HepG2 (cell line): ENCODE results near the gene GIPC1. TPM values are rescaled to one million over a fixed set of nuclear protein-coding genes. Genes with fewer than 3 reads are reported as not detected.

Experiments used
- BRD4 ChIP-seq: sonication (generic); formaldehyde crosslinking; IDR thresholded peaks from 2 replicates; pipeline ENCODE4 v1.4.0; 2020; ENCODE audit warnings: missing genetic modification reagents
- EHMT2 ChIP-seq: fragments of 200-600 bp; sonication (generic); IDR thresholded peaks from 2 replicates; pipeline ENCODE4 v1.7.0; 2017; ENCODE audit warnings: antibody characterized with exemption, low read depth, low read length, borderline replicate concordance
- HDAC6 ChIP-seq: fragments of 200-600 bp; sonication (generic); IDR thresholded peaks from 2 replicates; pipeline ENCODE4 v1.7.0; 2017; ENCODE audit warnings: mild to moderate bottlenecking, antibody characterized with exemption, low read length, low read depth
- SMAD9 ChIP-seq: sonication (generic); formaldehyde crosslinking; IDR thresholded peaks from 2 replicates; pipeline ENCODE4 v1.5.1; 2020; ENCODE audit warnings: mild to moderate bottlenecking, missing genetic modification reagents
- ZBTB38 ChIP-seq: sonication (generic); formaldehyde crosslinking; IDR thresholded peaks from 2 replicates; pipeline ENCODE4 v1.5.1; 2020; ENCODE audit warnings: mild to moderate bottlenecking, missing genetic modification reagents
- ZNF205 ChIP-seq: IDR thresholded peaks from 2 replicates; pipeline ENCODE4 v1.6.1; 2018; ENCODE audit warnings: missing biosample characterization, missing genetic modification reagents
- ZNF292 ChIP-seq: sonication (generic); formaldehyde crosslinking; IDR thresholded peaks from 2 replicates; pipeline ENCODE4 v1.8.1; 2022; ENCODE audit warnings: mild to moderate bottlenecking, low read depth, missing genetic modification reagents, borderline replicate concordance
- polyA plus RNA-seq, 8 experiments: library from polyadenylated mRNA; depleted of rRNA in 3 of 8; stranded (reverse) in 7 of 8; unstranded in 1 of 8; fragments of >200 nt; fragmentation: Illumina TruSeq in 4 of 8; extraction: Trizol in 4 of 8; gene quantifications; 2 replicates each; pipeline versions ENCODE4 v1.2.1 to v1.2.3, GENCODE V29; 2011 to 2016; ENCODE audit warnings: low read depth in 4 of 8, missing spikeins in 1 of 8, mixed read lengths in 1 of 8; ENCODE audit not compliant: insufficient read depth in 1 of 8
- total RNA-seq, 5 experiments: library from RNA; depleted of rRNA; stranded (reverse); fragments of >200 nt; fragmentation: Illumina TruSeq; extraction: Trizol; gene quantifications; 2 replicates each; pipeline ENCODE4 v1.2.3, GENCODE V29; 2016; ENCODE audit warnings: low read depth in 1 of 5
- TF ChIP-seq, protein P1 (sequence below): sonication (generic); formaldehyde crosslinking; IDR thresholded peaks from 2 replicates; pipeline ENCODE4 v1.5.1; 2020; ENCODE audit warnings: mild to moderate bottlenecking, moderate library complexity, missing genetic modification reagents
- TF ChIP-seq, protein P2 (sequence below): sonication (generic); formaldehyde crosslinking; IDR thresholded peaks from 2 replicates; pipeline ENCODE4 v1.4.0; 2020; ENCODE audit warnings: missing genetic modification reagents, borderline replicate concordance
- TF ChIP-seq, protein P3 (sequence below): sonication (generic); formaldehyde crosslinking; IDR thresholded peaks from 2 replicates; pipeline ENCODE4 v1.8.1; 2023; ENCODE audit warnings: mild to moderate bottlenecking, missing genetic modification reagents
- TF ChIP-seq, protein P4 (sequence below): sonication (generic); formaldehyde crosslinking; IDR thresholded peaks from 2 replicates; pipeline ENCODE4 v1.5.0; 2020; ENCODE audit warnings: mild to moderate bottlenecking, missing genetic modification reagents, borderline replicate concordance
- TF ChIP-seq, protein P5 (sequence below): sonication (generic); formaldehyde crosslinking; IDR thresholded peaks from 2 replicates; pipeline ENCODE4 v1.8.0; 2022; ENCODE audit warnings: mild to moderate bottlenecking, missing genetic modification reagents

The GIPC1 gene
- total and polyA plus RNA-seq, 2 of the 13 experiments (the other 11 are each of a cell fraction or from before 2014, with no cell fraction given): 27.1 to 48.1 TPM

DNA sequence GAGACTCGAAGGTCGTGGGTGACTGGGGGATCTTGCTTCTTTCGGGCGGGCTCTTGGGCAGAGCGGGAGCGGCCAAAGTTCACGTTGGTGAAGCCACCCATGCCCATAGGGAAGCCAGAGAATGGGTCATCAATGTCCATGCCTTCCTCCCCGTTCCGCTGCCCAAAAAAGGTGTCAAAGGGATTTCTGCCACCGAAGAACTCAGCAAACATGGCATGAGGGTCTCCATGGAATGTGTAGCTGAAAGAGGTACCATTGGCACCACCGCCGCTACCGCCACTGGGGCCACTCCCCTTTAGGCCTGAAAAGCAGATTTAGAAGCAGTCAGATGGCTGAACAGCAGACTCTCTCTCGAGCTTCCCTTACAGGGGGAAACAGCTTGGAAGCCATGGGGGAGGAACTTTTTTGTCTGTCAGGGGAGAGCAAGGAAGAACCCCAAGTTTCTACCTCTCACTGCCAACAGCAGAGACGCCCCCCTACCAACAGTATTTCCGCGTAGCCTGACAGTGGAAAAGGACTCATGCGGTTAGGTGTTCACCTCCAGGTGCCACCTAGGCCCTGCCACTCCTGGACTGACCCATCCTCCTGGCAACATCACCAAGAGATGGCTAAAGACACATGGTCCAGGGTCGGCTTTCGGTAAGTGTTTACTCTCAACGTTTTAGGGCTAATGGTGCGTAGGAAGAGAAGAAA, 21.0 kb upstream of the GIPC1 start (continued):
- no peak for TF ChIP-seq HDAC6
- TF ChIP-seq BRD4 (CRISPR knock-in tag): no peak
- TF ChIP-seq EHMT2: no peak
- TF ChIP-seq, protein P1, sequence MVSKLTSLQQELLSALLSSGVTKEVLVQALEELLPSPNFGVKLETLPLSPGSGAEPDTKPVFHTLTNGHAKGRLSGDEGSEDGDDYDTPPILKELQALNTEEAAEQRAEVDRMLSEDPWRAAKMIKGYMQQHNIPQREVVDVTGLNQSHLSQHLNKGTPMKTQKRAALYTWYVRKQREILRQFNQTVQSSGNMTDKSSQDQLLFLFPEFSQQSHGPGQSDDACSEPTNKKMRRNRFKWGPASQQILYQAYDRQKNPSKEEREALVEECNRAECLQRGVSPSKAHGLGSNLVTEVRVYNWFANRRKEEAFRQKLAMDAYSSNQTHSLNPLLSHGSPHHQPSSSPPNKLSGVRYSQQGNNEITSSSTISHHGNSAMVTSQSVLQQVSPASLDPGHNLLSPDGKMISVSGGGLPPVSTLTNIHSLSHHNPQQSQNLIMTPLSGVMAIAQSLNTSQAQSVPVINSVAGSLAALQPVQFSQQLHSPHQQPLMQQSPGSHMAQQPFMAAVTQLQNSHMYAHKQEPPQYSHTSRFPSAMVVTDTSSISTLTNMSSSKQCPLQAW: no peak
- TF ChIP-seq SMAD9 (CRISPR knock-in tag): no peak
- TF ChIP-seq, protein P2, sequence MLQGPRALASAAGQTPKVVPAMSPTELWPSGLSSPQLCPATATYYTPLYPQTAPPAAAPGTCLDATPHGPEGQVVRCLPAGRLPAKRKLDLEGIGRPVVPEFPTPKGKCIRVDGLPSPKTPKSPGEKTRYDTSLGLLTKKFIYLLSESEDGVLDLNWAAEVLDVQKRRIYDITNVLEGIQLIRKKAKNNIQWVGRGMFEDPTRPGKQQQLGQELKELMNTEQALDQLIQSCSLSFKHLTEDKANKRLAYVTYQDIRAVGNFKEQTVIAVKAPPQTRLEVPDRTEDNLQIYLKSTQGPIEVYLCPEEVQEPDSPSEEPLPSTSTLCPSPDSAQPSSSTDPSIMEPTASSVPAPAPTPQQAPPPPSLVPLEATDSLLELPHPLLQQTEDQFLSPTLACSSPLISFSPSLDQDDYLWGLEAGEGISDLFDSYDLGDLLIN (CRISPR knock-in tag): no peak
- no peak for TF ChIP-seq ZBTB38 (CRISPR knock-in tag)
- peak; percentile 36; the same call in 1 of the 2 replicates for TF ChIP-seq ZNF292 (CRISPR knock-in tag)
- TF ChIP-seq, protein P3, sequence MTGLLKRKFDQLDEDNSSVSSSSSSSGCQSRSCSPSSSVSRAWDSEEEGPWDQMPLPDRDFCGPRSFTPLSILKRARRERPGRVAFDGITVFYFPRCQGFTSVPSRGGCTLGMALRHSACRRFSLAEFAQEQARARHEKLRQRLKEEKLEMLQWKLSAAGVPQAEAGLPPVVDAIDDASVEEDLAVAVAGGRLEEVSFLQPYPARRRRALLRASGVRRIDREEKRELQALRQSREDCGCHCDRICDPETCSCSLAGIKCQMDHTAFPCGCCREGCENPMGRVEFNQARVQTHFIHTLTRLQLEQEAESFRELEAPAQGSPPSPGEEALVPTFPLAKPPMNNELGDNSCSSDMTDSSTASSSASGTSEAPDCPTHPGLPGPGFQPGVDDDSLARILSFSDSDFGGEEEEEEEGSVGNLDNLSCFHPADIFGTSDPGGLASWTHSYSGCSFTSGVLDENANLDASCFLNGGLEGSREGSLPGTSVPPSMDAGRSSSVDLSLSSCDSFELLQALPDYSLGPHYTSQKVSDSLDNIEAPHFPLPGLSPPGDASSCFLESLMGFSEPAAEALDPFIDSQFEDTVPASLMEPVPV (CRISPR knock-in tag): no peak
- TF ChIP-seq, protein P4, sequence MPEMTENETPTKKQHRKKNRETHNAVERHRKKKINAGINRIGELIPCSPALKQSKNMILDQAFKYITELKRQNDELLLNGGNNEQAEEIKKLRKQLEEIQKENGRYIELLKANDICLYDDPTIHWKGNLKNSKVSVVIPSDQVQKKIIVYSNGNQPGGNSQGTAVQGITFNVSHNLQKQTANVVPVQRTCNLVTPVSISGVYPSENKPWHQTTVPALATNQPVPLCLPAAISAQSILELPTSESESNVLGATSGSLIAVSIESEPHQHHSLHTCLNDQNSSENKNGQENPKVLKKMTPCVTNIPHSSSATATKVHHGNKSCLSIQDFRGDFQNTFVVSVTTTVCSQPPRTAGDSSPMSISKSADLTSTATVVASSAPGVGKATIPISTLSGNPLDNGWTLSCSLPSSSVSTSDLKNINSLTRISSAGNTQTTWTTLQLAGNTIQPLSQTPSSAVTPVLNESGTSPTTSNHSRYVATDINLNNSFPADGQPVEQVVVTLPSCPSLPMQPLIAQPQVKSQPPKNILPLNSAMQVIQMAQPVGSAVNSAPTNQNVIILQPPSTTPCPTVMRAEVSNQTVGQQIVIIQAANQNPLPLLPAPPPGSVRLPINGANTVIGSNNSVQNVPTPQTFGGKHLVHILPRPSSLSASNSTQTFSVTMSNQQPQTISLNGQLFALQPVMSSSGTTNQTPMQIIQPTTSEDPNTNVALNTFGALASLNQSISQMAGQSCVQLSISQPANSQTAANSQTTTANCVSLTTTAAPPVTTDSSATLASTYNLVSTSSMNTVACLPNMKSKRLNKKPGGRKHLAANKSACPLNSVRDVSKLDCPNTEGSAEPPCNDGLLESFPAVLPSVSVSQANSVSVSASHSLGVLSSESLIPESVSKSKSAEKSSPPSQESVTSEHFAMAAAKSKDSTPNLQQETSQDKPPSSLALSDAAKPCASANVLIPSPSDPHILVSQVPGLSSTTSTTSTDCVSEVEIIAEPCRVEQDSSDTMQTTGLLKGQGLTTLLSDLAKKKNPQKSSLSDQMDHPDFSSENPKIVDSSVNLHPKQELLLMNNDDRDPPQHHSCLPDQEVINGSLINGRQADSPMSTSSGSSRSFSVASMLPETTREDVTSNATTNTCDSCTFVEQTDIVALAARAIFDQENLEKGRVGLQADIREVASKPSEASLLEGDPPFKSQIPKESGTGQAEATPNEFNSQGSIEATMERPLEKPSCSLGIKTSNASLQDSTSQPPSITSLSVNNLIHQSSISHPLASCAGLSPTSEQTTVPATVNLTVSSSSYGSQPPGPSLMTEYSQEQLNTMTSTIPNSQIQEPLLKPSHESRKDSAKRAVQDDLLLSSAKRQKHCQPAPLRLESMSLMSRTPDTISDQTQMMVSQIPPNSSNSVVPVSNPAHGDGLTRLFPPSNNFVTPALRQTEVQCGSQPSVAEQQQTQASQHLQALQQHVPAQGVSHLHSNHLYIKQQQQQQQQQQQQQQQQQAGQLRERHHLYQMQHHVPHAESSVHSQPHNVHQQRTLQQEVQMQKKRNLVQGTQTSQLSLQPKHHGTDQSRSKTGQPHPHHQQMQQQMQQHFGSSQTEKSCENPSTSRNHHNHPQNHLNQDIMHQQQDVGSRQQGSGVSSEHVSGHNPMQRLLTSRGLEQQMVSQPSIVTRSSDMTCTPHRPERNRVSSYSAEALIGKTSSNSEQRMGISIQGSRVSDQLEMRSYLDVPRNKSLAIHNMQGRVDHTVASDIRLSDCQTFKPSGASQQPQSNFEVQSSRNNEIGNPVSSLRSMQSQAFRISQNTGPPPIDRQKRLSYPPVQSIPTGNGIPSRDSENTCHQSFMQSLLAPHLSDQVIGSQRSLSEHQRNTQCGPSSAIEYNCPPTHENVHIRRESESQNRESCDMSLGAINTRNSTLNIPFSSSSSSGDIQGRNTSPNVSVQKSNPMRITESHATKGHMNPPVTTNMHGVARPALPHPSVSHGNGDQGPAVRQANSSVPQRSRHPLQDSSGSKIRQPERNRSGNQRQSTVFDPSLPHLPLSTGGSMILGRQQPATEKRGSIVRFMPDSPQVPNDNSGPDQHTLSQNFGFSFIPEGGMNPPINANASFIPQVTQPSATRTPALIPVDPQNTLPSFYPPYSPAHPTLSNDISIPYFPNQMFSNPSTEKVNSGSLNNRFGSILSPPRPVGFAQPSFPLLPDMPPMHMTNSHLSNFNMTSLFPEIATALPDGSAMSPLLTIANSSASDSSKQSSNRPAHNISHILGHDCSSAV: no peak
- TF ChIP-seq ZNF205: 0 out of 2 replicates have a peak, but pooled peaks have one; percentile 22
- TF ChIP-seq, protein P5, sequence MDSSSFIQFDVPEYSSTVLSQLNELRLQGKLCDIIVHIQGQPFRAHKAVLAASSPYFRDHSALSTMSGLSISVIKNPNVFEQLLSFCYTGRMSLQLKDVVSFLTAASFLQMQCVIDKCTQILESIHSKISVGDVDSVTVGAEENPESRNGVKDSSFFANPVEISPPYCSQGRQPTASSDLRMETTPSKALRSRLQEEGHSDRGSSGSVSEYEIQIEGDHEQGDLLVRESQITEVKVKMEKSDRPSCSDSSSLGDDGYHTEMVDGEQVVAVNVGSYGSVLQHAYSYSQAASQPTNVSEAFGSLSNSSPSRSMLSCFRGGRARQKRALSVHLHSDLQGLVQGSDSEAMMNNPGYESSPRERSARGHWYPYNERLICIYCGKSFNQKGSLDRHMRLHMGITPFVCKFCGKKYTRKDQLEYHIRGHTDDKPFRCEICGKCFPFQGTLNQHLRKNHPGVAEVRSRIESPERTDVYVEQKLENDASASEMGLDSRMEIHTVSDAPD: no peak
